Panc1 (cell line): Measurements from ENCODE around the gene LSM12. TPM values are rescaled to one million over a fixed set of nuclear protein-coding genes. Genes with fewer than 3 reads are reported as not detected.
"Not testable (repeated sequence)": the region's sequence is repeated elsewhere in the genome, so short reads cannot be mapped to it uniquely, and the experiment has no call there.

ENCODE experiments used
- ATAC-seq: fragments of 200-7000 bp; cut with Tn5 transposase; 2 replicates; pipeline ENCODE4 v1.9.1; 2020; ENCODE audit warnings: mild to moderate bottlenecking, moderate library complexity
- BruUV-seq: library from RNA; stranded (reverse); fragments of 400-500 nt; replicated peaks from 2 replicates; lab custom pipeline; 2021; lab: Mats Ljungman, UMichigan
- CTCF ChIA-PET: fragments of 300-600 bp; sonication (Branson Sonifier 250); formaldehyde crosslinking; loops from one replicate; lab custom pipeline; 2022; ENCODE audit warnings: antibody characterized with exemption; lab: Charles Lee
- POLR2A ChIA-PET: fragments of 300-600 bp; sonication (Branson Sonifier 250); formaldehyde crosslinking; loops from one replicate; lab custom pipeline; 2022; ENCODE audit warnings: antibody characterized with exemption; lab: Charles Lee
- DNase-seq: peaks from one replicate; pipeline ENCODE4 v3.0.0-alpha.2; 2010; ENCODE audit warnings: low read depth, low spot score
- H3K27ac ChIP-seq: 2 replicates; pipeline ENCODE4 v1.5.1; 2011; ENCODE audit warnings: mild to moderate bottlenecking, low read length, inconsistent platforms
- H3K27me3 ChIP-seq: fragments of 200-500 bp; sonication (Bioruptor generic); 2 replicates; pipeline ENCODE4 v1.6.0; 2014; ENCODE audit warnings: low read length, inconsistent platforms; ENCODE audit not compliant: control insufficient read depth, insufficient read depth
- H3K36me3 ChIP-seq: fragments of 200-500 bp; sonication (Bioruptor generic); 2 replicates; pipeline ENCODE4 v1.5.1; 2014; ENCODE audit warnings: inconsistent platforms, mild to moderate bottlenecking, low read length, moderate library complexity; ENCODE audit not compliant: control insufficient read depth, insufficient read depth
- H3K4me1 ChIP-seq: 2 replicates; pipeline ENCODE4 v1.5.1; 2011; ENCODE audit warnings: inconsistent platforms, mild to moderate bottlenecking, low read length, moderate library complexity; ENCODE audit not compliant: control insufficient read depth, insufficient read depth
- H3K4me3 ChIP-seq, 2 experiments: 2 replicates each; pipeline ENCODE4 v1.5.1; 2011 to 2012; ENCODE audit warnings: low read depth in 2 of 2, low read length in 2 of 2, mild to moderate bottlenecking in 2 of 2, inconsistent platforms in 1 of 2, moderate library complexity in 1 of 2
- H3K9me3 ChIP-seq: fragments of 200-500 bp; sonication (Bioruptor generic); 2 replicates; pipeline ENCODE4 v1.5.1; 2014; ENCODE audit warnings: low read depth, mild to moderate bottlenecking, inconsistent platforms, low read length, moderate library complexity; ENCODE audit not compliant: control insufficient read depth, insufficient read depth
- CTCF ChIP-seq: fragments of 450-650 bp; IDR thresholded peaks from 2 replicates; pipeline ENCODE4 v1.5.1; 2017; ENCODE audit warnings: mild to moderate bottlenecking
- POLR2AphosphoS5 ChIP-seq: IDR thresholded peaks from 2 replicates; pipeline ENCODE4 v1.6.1; 2012; ENCODE audit warnings: mild to moderate bottlenecking, low read depth, low read length, moderate library complexity
- SIN3A ChIP-seq: IDR thresholded peaks from 2 replicates; pipeline ENCODE4 v1.6.1; 2012; ENCODE audit warnings: low read depth, mild to moderate bottlenecking, low read length, moderate library complexity, borderline replicate concordance; ENCODE audit not compliant: insufficient read depth
- TCF7L2 ChIP-seq: IDR thresholded peaks from 2 replicates; pipeline ENCODE4 v1.6.1; 2011; ENCODE audit warnings: mild to moderate bottlenecking, low read depth, low read length, inconsistent platforms
- in situ Hi-C: cut with HindIII; loops from 2 replicates; pipeline ENCODE4 v1.10.0; 2016; ENCODE audit warnings: low sequenced_read_pairs, low pct_unique_long_range_greater_than_20kb
- intact Hi-C: fragments of 100-400 bp; cut with micrococcal nuclease; formaldehyde crosslinking; loops from one replicate; pipeline ENCODE4 v1.10.0; 2022; ENCODE audit not compliant: unreplicated experiment
- total RNA-seq: library from RNA; stranded (reverse); gene quantifications from one replicate; pipeline ENCODE4 v1.2.1, GENCODE V29; 2021; ENCODE audit not compliant: unreplicated experiment
- TF ChIP-seq, protein P1 (sequence below), 2 experiments: IDR thresholded peaks; 2 replicates each; pipeline ENCODE4 v1.6.1; 2011 to 2012; ENCODE audit warnings: low read depth in 2 of 2, control low read depth in 1 of 2, low read length in 1 of 2, mild to moderate bottlenecking in 1 of 2, moderate library complexity in 1 of 2; ENCODE audit not compliant: insufficient read depth in 1 of 2

The LSM12 gene
- total RNA-seq, 1 experiment from 2014 or later = 73.0 TPM

DNA sequence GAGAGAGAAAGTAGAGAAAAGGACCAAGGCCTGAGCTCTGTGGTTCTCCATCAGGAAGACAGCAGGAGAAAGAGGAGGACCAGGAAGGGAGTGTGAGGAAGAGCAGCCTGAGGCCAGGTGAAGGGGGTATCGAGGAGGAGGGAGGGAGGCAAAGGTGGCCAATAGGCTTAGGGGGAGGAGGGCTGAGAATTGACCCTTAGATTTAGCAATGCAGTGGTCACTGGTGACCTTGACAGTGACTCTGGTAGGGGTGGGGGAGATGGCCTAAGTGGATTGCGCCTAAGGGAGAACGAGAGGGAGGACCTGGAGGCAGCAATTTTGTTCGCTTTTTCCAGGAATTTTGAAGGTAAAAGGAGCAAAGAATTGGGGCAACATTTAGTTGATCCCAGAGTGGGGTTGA lies 67.4 kb downstream of the LSM12 start:
- no peak overlapping the region for H3K27ac ChIP-seq
- POLR2A ChIA-PET = interaction anchor here (0.6 kb wide), 1 partner anchor 209 kb away, joined by 3 read pairs; no protein-coding TSS in a partner anchor
- ATAC-seq (no peak), DNase-seq (no peak)
- no peak overlapping the region for H3K4me3 ChIP-seq
- CTCF ChIA-PET = no interaction called here
- BruUV-seq = no TSS peak
- no peaks in the 10 kb centered on the region for H3K36me3 ChIP-seq
- H3K4me1 ChIP-seq = no peaks in the 10 kb centered on the region; the same call in 1 of the 2 replicates
- intact Hi-C loops = no loop called here
- in situ Hi-C loops = no loop called here
- H3K9me3 ChIP-seq = no peaks in the 10 kb centered on the region
- TF ChIP-seq CTCF = no peak
- TF ChIP-seq, protein P1, sequence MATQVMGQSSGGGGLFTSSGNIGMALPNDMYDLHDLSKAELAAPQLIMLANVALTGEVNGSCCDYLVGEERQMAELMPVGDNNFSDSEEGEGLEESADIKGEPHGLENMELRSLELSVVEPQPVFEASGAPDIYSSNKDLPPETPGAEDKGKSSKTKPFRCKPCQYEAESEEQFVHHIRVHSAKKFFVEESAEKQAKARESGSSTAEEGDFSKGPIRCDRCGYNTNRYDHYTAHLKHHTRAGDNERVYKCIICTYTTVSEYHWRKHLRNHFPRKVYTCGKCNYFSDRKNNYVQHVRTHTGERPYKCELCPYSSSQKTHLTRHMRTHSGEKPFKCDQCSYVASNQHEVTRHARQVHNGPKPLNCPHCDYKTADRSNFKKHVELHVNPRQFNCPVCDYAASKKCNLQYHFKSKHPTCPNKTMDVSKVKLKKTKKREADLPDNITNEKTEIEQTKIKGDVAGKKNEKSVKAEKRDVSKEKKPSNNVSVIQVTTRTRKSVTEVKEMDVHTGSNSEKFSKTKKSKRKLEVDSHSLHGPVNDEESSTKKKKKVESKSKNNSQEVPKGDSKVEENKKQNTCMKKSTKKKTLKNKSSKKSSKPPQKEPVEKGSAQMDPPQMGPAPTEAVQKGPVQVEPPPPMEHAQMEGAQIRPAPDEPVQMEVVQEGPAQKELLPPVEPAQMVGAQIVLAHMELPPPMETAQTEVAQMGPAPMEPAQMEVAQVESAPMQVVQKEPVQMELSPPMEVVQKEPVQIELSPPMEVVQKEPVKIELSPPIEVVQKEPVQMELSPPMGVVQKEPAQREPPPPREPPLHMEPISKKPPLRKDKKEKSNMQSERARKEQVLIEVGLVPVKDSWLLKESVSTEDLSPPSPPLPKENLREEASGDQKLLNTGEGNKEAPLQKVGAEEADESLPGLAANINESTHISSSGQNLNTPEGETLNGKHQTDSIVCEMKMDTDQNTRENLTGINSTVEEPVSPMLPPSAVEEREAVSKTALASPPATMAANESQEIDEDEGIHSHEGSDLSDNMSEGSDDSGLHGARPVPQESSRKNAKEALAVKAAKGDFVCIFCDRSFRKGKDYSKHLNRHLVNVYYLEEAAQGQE (IDR thresholded peaks at IDR 0.05; ENCODE audit: insufficient read depth in 1 of 2, low read depth in 2 of 2, low read length in 1 of 2) = no peak
- no peak for TF ChIP-seq SIN3A
- TF ChIP-seq POLR2AphosphoS5 = no peak
- TF ChIP-seq TCF7L2 = no peak
- no peaks in the 10 kb centered on the region for H3K27me3 ChIP-seq

- CTCF ChIA-PET = no interaction called here
- intact Hi-C loops (no loop called here), in situ Hi-C loops (no loop called here)
- DNase-seq = no peak
- H3K4me3 ChIP-seq = no peak overlapping the region
- no peak for ATAC-seq
- no peaks in the 10 kb centered on the region for H3K27me3 ChIP-seq
- TF ChIP-seq, protein P1 (IDR thresholded peaks at IDR 0.05; ENCODE audit: insufficient read depth in 1 of 2, low read depth in 2 of 2, low read length in 1 of 2) = no peak
- TF ChIP-seq CTCF (no peak), POLR2AphosphoS5 (no peak), SIN3A (no peak), TCF7L2 (no peak)
- H3K27ac ChIP-seq = no peak overlapping the region
- no peaks in the 10 kb centered on the region for H3K9me3 ChIP-seq
- no peaks in the 10 kb centered on the region for H3K36me3 ChIP-seq
- H3K4me1 ChIP-seq = no peaks in the 10 kb centered on the region; the same call in 1 of the 2 replicates
- no TSS peak for BruUV-seq
- POLR2A ChIA-PET = interaction anchor here (0.6 kb wide), 1 partner anchor 209 kb away, joined by 3 read pairs; no protein-coding TSS in a partner anchor
Measured at GRCh38 chr17:43998552-43998951, 67.9 kb downstream of the LSM12 start.

GRCh38 chr17:43997180-43997579 lies 69.3 kb downstream of the LSM12 start:
- H3K36me3 ChIP-seq, BruUV-seq, H3K27ac ChIP-seq, intact Hi-C loops, DNase-seq, ATAC-seq, H3K27me3 ChIP-seq, POLR2A ChIA-PET, in situ Hi-C loops, H3K9me3 ChIP-seq, H3K4me1 ChIP-seq, H3K4me3 ChIP-seq: not testable (repeated sequence)
- CTCF ChIA-PET = interaction anchor here (0.7 kb wide), 1 partner anchor 53 kb away, joined by 3 read pairs; no protein-coding TSS in a partner anchor
